Keratinocyte (primary cell): ENCODE data around the gene SHROOM3.

Experiments used
- EZH2 ChIP-seq: IDR thresholded peaks from one replicate; pipeline ENCODE4 v1.6.1; 2012; ENCODE audit warnings: inconsistent platforms, mild to moderate bottlenecking, low read length, moderate library complexity
- TF ChIP-seq, protein P1 (sequence below), 3 experiments: IDR thresholded peaks in 1 of 3; conservative IDR thresholded peaks in 1 of 3; optimal IDR thresholded peaks in 1 of 3; 2 replicates in 2 of 3; 3 replicates in 1 of 3; pipeline versions ENCODE3 to v1.5.1; 2011; ENCODE audit warnings: low read length in 3 of 3, mild to moderate bottlenecking in 3 of 3, moderate library complexity in 2 of 3, control low read depth in 1 of 3, inconsistent platforms in 1 of 3; ENCODE audit not compliant: insufficient read depth in 2 of 3; ENCODE audit errors: extremely low read depth in 1 of 3

DNA sequence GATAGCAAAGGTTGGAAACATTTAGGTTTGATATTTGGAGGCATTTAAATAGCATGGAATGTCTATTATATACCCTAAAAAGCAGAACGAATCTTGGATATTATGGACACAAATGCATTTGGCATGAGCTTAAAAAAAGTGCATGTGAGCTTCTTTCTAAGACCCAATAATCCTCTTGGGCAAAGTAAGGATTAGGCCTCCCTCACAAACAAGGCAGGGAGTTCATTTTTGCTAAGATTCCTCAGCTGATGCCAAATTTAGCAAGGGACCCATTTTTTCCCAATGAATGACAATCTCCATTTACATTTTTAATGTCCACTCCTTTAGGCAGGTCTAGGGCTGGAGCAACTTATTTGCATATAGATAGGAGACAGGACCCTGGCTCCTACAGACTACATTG, 263.1 kb downstream of the SHROOM3 start:
- TF ChIP-seq, protein P1, sequence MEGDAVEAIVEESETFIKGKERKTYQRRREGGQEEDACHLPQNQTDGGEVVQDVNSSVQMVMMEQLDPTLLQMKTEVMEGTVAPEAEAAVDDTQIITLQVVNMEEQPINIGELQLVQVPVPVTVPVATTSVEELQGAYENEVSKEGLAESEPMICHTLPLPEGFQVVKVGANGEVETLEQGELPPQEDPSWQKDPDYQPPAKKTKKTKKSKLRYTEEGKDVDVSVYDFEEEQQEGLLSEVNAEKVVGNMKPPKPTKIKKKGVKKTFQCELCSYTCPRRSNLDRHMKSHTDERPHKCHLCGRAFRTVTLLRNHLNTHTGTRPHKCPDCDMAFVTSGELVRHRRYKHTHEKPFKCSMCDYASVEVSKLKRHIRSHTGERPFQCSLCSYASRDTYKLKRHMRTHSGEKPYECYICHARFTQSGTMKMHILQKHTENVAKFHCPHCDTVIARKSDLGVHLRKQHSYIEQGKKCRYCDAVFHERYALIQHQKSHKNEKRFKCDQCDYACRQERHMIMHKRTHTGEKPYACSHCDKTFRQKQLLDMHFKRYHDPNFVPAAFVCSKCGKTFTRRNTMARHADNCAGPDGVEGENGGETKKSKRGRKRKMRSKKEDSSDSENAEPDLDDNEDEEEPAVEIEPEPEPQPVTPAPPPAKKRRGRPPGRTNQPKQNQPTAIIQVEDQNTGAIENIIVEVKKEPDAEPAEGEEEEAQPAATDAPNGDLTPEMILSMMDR (optimal IDR thresholded peaks at IDR 0.05 in 1 of 3, IDR thresholded peaks at IDR 0.05 in 1 of 3, conservative IDR thresholded peaks at IDR 0.05 in 1 of 3; ENCODE audit: extremely low read depth in 1 of 3, insufficient read depth in 2 of 3, low read length in 3 of 3), result no peak
- no peak for TF ChIP-seq EZH2
